ENCODE measurements around the gene GPHN.
"Not testable (repeated sequence)": the region's sequence is repeated elsewhere in the genome, so short reads cannot be mapped to it uniquely, and the experiment has no call there.

The GPHN gene

DNA sequence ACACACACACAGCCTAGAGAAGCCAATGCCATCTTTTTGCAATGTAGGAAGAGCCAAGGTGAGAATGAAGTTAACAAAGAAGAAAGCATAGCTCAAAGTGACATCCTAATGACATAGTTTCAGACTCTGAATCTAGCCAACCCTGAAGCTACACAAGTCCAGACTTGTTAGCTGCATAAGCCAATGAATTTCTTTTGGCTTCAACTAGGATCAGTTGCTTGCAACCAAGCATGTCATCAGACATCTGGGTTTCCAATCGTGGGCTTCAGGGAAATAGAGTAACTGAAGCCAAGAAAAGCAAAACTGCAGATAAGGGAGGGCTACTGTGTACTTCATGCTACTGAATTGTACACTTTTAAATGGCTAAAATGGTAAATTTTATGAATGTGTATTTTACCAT, 4.4 kb upstream of the GPHN start:
- no peak for DNase-seq

DNA sequence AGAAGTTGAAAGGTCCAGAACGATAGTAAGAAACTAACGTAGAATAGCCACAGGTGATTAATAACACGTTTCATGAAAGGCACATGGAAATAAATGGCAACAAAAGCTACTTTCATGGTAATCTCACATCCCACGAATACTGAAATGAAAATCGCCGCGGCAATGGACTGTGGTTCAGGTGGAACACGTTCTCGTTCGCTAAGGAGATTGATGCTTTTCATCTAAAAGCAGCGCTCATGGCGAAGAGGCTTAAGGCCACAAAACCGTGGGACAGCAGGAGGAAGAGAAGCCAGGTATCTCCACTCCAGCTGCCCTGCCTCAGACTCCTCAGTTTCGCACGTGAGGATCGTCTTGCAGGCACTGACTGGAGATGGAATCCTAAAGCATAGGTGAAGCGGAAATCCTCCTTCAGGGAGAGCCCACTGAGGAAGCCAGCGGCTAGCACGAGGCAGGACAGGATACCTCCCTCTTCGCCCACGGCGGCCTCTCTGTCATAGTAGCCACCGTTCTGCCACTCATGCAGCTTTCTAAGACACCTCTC, 696 bp upstream of the GPHN start:
- peak; percentile 20 for DNase-seq

- DNase-seq = no peak
These were observed 549 bp downstream of the GPHN start for GRCh38 chr14:66508547-66508845.

DNA sequence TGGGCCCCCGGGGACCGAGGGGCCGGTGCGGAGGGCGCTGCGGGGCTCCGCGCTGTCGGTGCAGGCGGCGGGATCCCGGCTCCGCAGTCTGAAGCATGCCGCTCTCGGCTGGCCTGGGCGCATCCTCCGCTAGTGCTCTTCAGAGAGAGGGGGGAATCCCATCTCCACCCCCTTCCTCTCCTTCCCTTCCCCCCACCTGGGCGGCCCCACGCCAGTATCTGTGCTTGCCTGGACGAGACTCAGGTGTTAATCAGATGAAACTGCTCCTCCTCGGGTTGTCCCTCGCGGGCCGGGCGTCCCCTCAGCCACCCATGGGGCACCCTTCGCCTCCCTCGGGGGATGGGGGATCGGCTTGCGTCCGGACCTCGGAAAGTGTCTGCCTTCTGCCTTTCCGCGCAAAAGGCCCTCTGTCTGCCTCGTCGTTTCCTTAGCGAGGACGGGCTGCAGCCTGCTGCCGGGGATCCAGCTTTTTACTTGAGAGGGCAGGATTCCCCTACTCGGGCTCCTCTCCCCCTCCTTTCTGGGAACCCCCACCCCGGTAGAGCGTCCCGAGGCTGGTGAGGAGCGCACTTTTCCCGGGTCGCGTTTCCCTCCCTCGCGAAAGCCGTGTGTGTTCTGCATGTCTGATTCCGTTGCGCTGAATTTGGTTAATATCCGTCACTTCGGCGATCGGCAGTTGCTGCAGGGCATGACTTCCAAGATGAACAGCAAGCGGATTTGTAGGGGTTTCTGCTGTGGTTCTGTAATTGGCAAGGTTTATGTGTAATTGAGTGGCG, 1.1 kb downstream of the GPHN start:
- peak; percentile 0 for DNase-seq

DNA sequence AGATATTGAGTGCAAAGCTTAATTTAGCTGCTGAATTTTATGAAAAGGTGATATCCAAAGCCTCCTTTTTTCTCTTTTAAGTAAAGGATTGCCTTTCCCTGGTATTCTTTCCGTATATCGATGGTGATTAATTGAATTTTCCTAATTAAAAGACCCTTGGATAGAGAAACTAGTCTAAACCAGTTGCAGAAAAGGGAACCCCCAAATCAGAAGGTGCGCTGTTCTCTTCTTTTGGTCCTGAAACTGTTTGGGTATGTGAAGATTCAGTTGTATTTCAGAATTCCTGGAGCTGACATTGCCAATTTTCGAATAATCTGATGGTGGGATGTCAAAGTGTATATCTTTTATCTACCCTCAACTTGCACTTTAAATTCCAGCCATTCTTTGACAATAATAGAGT, 1.9 kb downstream of the GPHN start:
- DNase-seq = no peak

DNA sequence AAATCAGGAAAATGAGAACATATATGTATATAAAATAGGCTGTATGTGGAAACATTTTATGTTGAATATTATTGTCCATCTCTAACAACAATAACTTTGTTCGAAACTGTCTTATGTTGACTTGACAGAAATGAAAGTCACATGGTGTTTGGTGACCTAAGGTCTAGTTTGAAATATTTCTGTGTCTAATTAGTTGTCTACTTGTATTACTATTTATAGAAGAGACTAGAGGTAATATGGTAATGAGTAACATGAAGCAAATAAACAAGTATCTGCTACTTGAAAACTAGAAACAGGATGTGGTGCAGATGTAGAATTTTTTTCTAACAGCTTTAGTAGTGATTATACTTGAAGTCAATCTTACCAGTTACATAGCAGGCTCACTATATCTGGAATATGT, 3.9 kb downstream of the GPHN start:
- DNase-seq = no peak

- no peak for DNase-seq
These were observed 6.3 kb downstream of the GPHN start for GRCh38 chr14:66514213-66514612.

- DNase-seq = no peak
These were observed 22.6 kb downstream of the GPHN start for GRCh38 chr14:66530526-66530925.

DNA sequence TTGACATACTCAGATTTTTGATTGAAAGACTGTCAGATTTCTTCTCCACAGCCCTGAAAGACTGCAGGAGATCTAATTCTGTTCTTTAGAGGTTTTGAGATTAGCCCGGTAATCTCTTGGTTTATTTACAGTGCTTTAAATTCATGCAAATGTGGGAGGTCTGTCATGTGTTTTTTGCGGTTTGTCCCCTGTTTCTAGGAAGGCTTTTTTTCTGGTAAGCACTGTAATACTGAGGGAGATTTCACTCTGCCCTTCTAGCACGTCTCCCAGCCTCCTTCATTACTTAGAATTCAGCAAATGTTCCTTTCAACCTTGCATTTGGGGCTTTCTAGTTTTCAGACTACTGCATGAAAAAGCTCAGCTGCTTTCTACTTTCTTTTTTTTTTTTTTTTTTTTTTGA, 31.1 kb downstream of the GPHN start:
- no peak for DNase-seq

DNA sequence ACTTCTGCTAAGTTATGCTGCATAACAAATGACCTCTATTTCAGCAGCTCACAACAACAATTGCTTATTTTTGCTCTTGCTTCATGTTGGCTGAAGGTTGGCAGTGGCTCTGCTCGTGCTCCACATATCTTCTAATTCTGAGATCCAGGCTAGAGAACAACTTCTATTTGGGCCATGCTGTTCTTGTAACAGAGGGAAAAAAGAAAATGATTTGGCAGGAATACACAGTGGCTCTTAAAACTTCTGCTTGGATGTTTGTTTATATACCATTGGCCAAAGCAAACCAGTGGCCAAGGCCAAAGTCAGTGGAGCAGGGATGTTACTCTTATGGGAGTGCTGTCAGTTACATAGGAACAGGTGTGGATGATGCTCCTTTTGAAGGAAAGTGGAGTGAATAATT, 32.1 kb downstream of the GPHN start:
- DNase-seq = no peak

DNA sequence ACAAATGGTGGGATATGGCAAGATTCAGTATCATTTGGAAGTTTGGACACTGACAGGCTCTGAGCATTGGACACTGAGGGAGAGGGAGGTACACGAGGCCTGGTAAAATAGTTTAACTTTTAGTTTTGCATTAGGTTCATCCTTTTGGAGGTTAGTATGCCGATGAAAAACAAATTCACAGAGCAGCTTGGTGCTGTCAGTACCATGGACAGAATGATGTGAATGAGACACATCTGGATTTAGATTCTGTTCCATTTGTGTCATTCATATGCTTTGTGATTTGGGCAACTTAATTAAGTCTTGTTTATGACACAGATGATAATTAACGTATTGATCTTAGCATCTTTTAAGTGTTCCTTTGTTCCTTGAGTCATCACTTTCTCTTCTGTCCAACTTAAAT, 33.7 kb downstream of the GPHN start:
- DNase-seq = no peak

- DNase-seq = no peak
These were observed 36.0 kb downstream of the GPHN start for GRCh38 chr14:66543996-66544395.

GRCh38 chr14:66545191-66545590, 37.2 kb downstream of the GPHN start:
- not testable (repeated sequence) for DNase-seq

GRCh38 chr14:66545751-66546150, 37.8 kb downstream of the GPHN start:
- DNase-seq = not testable (repeated sequence)

DNA sequence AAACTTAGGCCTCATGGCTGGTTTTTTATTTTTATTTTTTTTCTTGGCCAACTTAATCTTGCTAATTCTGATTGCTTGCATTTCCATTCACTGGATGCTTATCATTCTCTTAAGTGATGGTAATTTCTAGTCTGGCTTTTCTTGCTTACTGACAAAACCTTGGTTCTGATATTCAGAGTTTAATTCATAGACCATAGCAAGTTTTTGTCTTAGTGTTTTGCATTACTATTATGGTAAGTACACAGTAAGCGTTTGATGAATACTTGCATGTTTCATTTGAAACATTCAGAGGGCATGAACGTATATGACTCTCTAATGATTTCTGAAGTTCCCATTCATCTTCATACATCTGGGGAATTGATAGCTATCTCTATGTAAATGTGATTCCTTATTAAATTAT, 55.8 kb downstream of the GPHN start:
- no peak for DNase-seq

DNA sequence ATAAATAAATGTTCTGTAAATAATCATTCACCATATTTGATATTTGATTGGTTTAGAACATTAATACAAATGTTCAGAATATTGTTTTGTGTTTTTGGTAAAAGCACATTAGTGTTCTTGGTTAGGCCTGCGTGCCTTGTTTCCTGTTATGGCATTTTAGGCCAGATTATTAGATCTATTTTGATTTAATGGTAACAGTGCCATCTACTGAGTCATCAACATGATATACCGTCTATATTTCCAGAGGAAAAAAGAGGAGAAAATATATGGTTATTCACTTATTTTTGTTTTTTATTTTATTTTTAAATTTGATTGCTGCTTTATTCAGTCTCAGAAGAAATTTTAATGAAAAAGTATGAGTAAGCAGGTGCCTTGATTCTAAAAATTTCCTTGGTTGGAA, 60.3 kb downstream of the GPHN start:
- no peak for DNase-seq

DNA sequence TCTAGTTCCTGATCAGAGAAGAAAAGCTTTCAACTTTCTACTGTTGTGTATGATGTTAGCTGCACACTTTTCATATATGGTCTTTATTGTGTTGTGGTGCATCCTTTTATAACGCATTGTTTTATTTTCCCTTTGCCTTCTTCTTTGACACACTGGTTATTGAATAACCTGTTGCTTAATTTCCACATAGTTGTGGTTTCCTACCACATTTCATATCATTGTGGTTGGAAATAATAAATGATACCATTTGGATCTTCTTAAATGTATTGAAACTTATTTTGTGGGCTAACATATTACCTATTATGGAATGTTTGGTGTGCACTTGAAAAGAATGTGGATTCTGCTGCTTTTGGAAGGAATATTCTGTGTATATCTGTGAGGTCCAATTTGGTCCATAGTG, 64.9 kb downstream of the GPHN start:
- DNase-seq = no peak

- DNase-seq = no peak
These were observed 67.1 kb downstream of the GPHN start for GRCh38 chr14:66575014-66575413.

DNA sequence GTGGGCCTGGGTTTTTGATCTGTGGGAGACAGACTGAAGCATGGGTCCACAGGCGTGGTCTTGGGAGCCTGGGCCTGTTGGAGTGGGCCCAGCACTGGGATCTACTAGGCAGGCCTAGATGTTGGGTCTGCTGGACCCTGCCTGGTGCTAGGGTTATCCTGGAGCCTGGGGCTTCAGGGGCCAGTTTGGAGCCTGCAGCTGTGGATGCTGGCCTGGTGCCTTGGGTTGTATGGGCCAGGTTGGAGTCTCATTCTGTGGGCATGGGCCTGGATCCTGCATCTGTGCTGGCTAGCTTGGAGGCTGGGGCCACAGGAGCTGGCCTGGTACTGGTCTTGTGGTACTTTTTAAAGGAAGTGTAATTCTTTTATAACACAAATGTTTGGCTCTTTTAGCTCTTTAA, 68.0 kb downstream of the GPHN start:
- DNase-seq = no peak

DNA sequence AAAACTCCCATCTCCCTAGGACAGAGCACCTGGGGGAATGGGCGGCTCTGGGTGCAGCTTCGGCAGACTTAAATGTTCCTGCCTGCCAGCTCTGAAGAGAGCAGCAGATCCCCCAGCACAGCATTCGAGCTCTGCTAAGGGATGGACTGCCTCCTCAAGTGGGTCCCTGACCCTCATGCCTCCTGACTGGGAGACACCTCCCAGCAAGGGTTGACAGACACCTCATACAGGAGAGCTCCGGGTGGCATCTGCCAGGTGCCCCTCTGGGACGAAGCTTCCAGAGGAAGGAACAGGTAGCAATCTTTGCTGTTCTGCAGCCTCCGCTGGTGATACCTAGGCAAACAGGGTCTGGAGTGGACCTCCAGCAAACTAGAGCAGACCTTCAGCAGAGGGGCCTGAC, 79.8 kb downstream of the GPHN start:
- DNase-seq = not testable (repeated sequence)

DNA sequence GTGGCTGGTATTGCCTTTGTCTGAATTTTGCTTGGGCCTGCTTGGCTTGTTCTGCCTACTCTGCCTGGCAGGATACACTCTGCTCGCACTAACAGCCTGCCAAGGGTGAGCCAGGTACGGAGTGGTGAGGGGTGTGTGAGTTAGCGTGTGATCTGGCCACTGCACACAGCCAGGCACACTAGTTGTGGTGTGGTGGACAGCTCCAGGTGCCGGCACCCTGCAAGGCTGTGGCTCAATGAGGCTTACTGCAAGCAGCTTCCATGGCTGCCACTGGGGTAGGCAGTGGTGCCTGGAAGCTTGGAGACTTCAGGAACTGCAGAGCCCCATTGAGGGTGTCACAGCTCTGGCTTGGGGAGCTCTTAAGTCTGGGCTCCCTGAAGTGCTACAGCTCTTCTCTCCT, 87.4 kb downstream of the GPHN start:
- no peak for DNase-seq

DNA sequence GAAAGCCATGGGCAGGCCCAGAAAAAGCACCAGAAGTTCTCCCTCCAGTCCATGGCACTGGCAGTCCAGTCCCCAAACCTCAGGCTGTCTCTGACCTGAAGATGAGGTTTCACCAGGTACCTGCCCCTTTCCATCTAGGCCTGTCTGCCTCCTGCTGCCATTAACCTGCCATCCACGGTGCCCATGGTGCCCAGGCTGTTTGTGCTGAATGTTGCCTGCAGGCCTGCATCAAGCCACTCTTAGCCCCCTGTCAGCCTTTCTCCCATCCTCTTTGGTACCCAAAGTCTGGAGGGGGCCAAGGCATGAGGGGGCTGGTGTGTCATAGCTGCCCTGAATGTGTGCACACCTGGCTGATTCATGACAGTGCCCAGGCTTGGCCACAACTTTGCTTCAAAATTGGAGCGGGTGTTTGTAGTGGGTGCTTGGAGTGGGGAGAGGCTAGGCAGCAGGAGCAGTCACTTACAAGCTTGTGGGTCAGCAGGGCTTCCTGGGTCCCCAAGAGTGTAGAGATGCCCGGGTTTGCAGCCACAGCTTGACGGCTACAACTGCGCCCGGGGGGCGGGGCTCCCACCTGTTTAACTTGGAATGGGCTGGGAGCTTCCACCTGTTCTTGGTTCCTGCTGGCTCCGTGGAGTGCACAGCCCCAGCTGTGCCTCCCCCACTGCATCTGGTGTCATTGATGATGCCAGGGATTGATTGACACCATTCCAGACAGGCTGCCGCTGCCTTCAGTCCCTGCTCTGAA, 88.5 kb downstream of the GPHN start:
- DNase-seq = no peak

GRCh38 chr14:66600416-66600815, 92.5 kb downstream of the GPHN start:
- DNase-seq = no peak

DNA sequence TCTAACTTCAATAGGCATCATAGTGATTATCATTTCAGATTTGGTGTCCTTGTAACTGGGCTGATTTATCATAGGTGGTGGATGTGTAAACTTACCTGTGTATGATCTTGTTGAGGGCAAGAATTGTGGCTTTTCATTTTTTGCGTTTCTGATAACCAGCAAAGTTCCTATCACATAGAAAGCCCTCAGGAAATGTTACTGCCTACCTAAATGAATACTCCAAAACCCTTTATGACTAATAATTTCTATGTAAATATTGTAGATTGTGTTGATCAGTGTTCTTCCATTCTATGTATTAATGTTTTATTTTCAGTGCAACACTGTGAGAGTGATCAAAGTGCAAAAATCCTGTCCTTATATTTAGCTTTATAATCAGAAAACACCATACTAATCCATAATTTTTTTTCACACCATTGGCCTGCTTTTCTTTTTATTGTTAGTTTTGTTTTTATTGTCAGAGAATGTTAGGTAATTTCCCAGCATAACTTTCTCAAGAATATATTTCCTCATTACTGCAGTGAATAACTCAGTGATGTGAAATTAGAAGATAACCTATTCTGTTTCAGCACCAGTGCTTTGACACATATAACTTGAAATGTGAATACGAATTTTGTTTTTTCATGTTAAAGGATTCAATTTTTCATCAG, 94.1 kb downstream of the GPHN start:
- no peak for DNase-seq
